ENCODE measurements around the gene EXOC4.

Gene EXOC4

DNA sequence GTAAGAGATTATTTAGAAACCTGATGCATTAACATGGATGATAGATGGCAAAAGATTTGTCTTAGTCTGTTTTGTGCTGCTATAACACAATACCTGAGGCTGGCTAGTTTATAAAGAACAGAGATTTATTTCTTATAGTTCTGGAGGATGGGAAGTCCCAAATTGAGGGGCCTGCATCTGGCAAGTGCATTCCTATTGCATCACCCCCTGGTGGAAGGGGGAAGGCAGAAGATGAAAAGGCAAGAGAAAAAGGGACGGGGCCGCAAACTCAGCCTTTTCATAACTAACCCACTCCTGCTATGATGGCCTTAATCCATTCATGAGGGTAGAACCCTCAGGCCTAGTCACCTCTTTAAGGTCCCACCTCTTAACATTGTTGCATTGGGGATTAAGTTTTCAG is 720.8 kb downstream of the EXOC4 start:
- TF ChIP-seq, protein P1, sequence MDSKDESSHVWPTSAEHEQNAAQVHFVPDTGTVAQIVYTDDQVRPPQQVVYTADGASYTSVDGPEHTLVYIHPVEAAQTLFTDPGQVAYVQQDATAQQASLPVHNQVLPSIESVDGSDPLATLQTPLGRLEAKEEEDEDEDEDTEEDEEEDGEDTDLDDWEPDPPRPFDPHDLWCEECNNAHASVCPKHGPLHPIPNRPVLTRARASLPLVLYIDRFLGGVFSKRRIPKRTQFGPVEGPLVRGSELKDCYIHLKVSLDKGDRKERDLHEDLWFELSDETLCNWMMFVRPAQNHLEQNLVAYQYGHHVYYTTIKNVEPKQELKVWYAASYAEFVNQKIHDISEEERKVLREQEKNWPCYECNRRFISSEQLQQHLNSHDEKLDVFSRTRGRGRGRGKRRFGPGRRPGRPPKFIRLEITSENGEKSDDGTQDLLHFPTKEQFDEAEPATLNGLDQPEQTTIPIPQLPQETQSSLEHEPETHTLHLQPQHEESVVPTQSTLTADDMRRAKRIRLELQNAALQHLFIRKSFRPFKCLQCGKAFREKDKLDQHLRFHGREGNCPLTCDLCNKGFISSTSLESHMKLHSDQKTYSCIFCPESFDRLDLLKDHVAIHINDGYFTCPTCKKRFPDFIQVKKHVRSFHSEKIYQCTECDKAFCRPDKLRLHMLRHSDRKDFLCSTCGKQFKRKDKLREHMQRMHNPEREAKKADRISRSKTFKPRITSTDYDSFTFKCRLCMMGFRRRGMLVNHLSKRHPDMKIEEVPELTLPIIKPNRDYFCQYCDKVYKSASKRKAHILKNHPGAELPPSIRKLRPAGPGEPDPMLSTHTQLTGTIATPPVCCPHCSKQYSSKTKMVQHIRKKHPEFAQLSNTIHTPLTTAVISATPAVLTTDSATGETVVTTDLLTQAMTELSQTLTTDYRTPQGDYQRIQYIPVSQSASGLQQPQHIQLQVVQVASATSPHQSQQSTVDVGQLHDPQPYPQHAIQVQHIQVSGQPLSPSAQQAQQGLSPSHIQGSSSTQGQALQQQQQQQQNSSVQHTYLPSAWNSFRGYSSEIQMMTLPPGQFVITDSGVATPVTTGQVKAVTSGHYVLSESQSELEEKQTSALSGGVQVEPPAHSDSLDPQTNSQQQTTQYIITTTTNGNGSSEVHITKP (tag by site-specific recombination; IDR thresholded peaks at IDR 0.05), result no peak
- ChIA-PET POLR2A (no interaction called here), CTCF (no interaction called here)
- Histone ChIP-seq H3K9me3 (ENCODE audit: control insufficient read depth, insufficient read depth, low read depth, low read length) (no peaks in the 10 kb centered on the region), H3K4me1 (ENCODE audit: control insufficient read depth, insufficient read depth, low read length) (no peaks in the 10 kb centered on the region), H3K4me3 (ENCODE audit: low read depth, low read length) (no peak overlapping the region), H3K36me3 (ENCODE audit: control insufficient read depth in 2 of 2, insufficient read depth in 1 of 2, low read length in 2 of 2) (no peaks in the 10 kb centered on the region), H3K27ac (ENCODE audit: extremely low read depth, low read depth, low read length) (no peak overlapping the region)

DNA sequence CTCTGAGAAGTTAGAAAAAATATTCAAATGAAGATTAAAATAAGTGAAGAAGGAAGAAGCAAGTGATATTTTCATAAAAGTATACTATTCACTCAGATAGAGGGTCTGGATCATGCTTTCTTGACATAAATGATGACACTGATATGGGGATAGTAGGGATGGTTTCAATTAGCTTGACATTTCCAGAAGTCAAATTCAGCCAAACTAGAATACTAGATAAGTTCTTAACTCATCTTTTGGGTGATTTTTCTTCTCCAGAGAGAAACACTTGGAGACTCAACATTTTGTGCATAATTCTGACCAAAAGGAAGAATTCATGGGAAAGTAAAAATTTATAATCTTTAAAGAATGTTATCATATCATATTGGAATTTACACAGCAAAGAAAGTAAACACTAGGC is 722.3 kb downstream of the EXOC4 start:
- Histone ChIP-seq H3K4me3 (ENCODE audit: low read depth, low read length) (no peak overlapping the region), H3K27ac (ENCODE audit: extremely low read depth, low read depth, low read length) (no peak overlapping the region), H3K36me3 (ENCODE audit: control insufficient read depth in 2 of 2, insufficient read depth in 1 of 2, low read length in 2 of 2) (no peaks in the 10 kb centered on the region), H3K9me3 (ENCODE audit: control insufficient read depth, insufficient read depth, low read depth, low read length) (no peaks in the 10 kb centered on the region), H3K4me1 (ENCODE audit: control insufficient read depth, insufficient read depth, low read length) (no peaks in the 10 kb centered on the region)
- TF ChIP-seq ZNF157 (tag by site-specific recombination; IDR thresholded peaks at IDR 0.05), result no peak
- TF ChIP-seq, protein P2, sequence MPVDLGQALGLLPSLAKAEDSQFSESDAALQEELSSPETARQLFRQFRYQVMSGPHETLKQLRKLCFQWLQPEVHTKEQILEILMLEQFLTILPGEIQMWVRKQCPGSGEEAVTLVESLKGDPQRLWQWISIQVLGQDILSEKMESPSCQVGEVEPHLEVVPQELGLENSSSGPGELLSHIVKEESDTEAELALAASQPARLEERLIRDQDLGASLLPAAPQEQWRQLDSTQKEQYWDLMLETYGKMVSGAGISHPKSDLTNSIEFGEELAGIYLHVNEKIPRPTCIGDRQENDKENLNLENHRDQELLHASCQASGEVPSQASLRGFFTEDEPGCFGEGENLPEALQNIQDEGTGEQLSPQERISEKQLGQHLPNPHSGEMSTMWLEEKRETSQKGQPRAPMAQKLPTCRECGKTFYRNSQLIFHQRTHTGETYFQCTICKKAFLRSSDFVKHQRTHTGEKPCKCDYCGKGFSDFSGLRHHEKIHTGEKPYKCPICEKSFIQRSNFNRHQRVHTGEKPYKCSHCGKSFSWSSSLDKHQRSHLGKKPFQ (tag by site-specific recombination; IDR thresholded peaks at IDR 0.05), result no peak
- CTCF ChIA-PET, result interaction anchor here (0.7 kb wide), 1 partner anchor 484 kb away, joined by 4 read pairs; no protein-coding TSS in a partner anchor
- POLR2A ChIA-PET, result no interaction called here

DNA sequence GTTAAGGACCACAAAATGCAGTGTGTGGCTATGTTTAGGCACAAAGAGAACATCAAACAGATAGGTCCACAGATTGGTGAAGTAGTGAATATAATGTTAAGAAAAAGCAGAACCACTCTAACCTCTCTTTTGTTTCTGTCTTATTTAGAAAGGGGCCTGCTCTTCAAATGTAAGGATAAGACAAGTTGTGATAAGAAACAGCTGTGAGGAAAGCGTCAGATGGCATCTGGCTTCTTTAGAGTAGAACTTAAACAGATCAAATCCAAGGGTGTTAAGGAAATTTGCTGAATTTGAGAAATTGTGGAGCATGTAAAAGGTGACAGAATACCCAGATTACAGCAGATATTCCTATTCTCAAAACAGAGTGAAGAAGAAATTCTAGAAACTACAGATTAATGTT is 723.3 kb downstream of the EXOC4 start:
- ChIA-PET POLR2A (no interaction called here), CTCF (interaction anchor here (0.8 kb wide), 1 partner anchor 121 kb away, joined by 3 read pairs; no protein-coding TSS in a partner anchor)
- no peak overlapping the region for H3K27ac ChIP-seq (ENCODE audit: extremely low read depth, low read depth, low read length)
- no peaks in the 10 kb centered on the region for H3K9me3 ChIP-seq (ENCODE audit: control insufficient read depth, insufficient read depth, low read depth, low read length)
- no peaks in the 10 kb centered on the region for H3K4me1 ChIP-seq (ENCODE audit: control insufficient read depth, insufficient read depth, low read length)
- H3K36me3 ChIP-seq (ENCODE audit: control insufficient read depth in 2 of 2, insufficient read depth in 1 of 2, low read length in 2 of 2), result no peaks in the 10 kb centered on the region
- no peak overlapping the region for H3K4me3 ChIP-seq (ENCODE audit: low read depth, low read length)
- TF ChIP-seq ZNF202 (tag by site-specific recombination; IDR thresholded peaks at IDR 0.05; ENCODE audit: borderline replicate concordance) (no peak), ZXDB (tag by site-specific recombination; IDR thresholded peaks at IDR 0.05) (no peak), ZFP37 (tag by site-specific recombination; IDR thresholded peaks at IDR 0.05) (no peak), SP7 (tag by site-specific recombination; IDR thresholded peaks at IDR 0.05) (no peak), OSR2 (tag by site-specific recombination; IDR thresholded peaks at IDR 0.05) (no peak), ZSCAN16 (tag by site-specific recombination; IDR thresholded peaks at IDR 0.05) (no peak), WT1 (tag by site-specific recombination; IDR thresholded peaks at IDR 0.05) (no peak), ZNF701 (tag by site-specific recombination; IDR thresholded peaks at IDR 0.05) (no peak), ZNF555 (tag by site-specific recombination; conservative IDR thresholded peaks at IDR 0.05) (no peak), ZFP41 (tag by site-specific recombination; IDR thresholded peaks at IDR 0.05; ENCODE audit: borderline replicate concordance) (no peak)
- TF ChIP-seq, protein P3, sequence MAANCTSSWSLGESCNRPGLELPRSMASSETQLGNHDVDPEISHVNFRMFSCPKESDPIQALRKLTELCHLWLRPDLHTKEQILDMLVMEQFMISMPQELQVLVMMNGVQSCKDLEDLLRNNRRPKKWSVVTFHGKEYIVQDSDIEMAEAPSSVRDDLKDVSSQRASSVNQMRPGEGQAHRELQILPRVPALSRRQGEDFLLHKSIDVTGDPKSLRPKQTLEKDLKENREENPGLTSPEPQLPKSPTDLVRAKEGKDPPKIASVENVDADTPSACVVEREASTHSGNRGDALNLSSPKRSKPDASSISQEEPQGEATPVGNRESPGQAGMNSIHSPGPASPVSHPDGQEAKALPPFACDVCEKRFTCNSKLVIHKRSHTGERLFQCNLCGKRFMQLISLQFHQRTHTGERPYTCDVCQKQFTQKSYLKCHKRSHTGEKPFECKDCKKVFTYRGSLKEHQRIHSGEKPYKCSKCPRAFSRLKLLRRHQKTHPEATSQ (tag by site-specific recombination; IDR thresholded peaks at IDR 0.05), result no peak
- TF ChIP-seq, protein P4, sequence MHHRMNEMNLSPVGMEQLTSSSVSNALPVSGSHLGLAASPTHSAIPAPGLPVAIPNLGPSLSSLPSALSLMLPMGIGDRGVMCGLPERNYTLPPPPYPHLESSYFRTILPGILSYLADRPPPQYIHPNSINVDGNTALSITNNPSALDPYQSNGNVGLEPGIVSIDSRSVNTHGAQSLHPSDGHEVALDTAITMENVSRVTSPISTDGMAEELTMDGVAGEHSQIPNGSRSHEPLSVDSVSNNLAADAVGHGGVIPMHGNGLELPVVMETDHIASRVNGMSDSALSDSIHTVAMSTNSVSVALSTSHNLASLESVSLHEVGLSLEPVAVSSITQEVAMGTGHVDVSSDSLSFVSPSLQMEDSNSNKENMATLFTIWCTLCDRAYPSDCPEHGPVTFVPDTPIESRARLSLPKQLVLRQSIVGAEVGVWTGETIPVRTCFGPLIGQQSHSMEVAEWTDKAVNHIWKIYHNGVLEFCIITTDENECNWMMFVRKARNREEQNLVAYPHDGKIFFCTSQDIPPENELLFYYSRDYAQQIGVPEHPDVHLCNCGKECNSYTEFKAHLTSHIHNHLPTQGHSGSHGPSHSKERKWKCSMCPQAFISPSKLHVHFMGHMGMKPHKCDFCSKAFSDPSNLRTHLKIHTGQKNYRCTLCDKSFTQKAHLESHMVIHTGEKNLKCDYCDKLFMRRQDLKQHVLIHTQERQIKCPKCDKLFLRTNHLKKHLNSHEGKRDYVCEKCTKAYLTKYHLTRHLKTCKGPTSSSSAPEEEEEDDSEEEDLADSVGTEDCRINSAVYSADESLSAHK (tag by site-specific recombination; IDR thresholded peaks at IDR 0.05), result no peak
- TF ChIP-seq, protein P5, sequence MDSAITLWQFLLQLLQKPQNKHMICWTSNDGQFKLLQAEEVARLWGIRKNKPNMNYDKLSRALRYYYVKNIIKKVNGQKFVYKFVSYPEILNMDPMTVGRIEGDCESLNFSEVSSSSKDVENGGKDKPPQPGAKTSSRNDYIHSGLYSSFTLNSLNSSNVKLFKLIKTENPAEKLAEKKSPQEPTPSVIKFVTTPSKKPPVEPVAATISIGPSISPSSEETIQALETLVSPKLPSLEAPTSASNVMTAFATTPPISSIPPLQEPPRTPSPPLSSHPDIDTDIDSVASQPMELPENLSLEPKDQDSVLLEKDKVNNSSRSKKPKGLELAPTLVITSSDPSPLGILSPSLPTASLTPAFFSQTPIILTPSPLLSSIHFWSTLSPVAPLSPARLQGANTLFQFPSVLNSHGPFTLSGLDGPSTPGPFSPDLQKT (IDR thresholded peaks at IDR 0.05; ENCODE audit: borderline replicate concordance, low read depth, low read length), result no peak
- TF ChIP-seq, protein P2 (tag by site-specific recombination; IDR thresholded peaks at IDR 0.05), result no peak
